HK-2 (cell line): ENCODE measurements around the gene APP.
A peak's percentile ranks its signal among the peaks of the same experiment; 100 is the strongest.
"Not testable (repeated sequence)": the region's sequence is repeated elsewhere in the genome, so short reads cannot be mapped to it uniquely, and the experiment has no call there.

Experiments
- DNase-seq: peaks from one replicate; pipeline ENCODE4 v3.0.0-alpha.2; 2018; ENCODE audit not compliant: unreplicated experiment

Gene APP

GRCh38 chr21:26164311-26164710 lies 6.3 kb downstream of the APP start:
- no peak for DNase-seq

- DNase-seq, result no peak
Observed at GRCh38 chr21:26162081-26162480, 8.5 kb downstream of the APP start.

GRCh38 chr21:26159869-26160268 lies 10.7 kb downstream of the APP start:
- no peak for DNase-seq

- no peak for DNase-seq
Observed at GRCh38 chr21:26157801-26158200, 12.8 kb downstream of the APP start.

GRCh38 chr21:26154753-26155152 lies 15.8 kb downstream of the APP start:
- DNase-seq, result no peak

GRCh38 chr21:26153758-26154157 lies 16.8 kb downstream of the APP start:
- no peak for DNase-seq

- DNase-seq, result no peak
Observed at GRCh38 chr21:26148840-26149354, 21.7 kb downstream of the APP start.

GRCh38 chr21:26148071-26148839 lies 22.3 kb downstream of the APP start:
- peak; percentile 42 for DNase-seq

- DNase-seq, result no peak
Observed at GRCh38 chr21:26147535-26147934, 23.0 kb downstream of the APP start.

- DNase-seq, result no peak
Observed at GRCh38 chr21:26146681-26147080, 23.9 kb downstream of the APP start.

- DNase-seq, result no peak
Observed at GRCh38 chr21:26144031-26144430, 26.5 kb downstream of the APP start.

- no peak for DNase-seq
Observed at GRCh38 chr21:26142363-26142762, 28.2 kb downstream of the APP start.

- DNase-seq, result no peak
Observed at GRCh38 chr21:26140926-26141325, 29.6 kb downstream of the APP start.

GRCh38 chr21:26140164-26140579 lies 30.4 kb downstream of the APP start:
- peak; percentile 58 for DNase-seq

GRCh38 chr21:26138615-26139257 lies 31.8 kb downstream of the APP start:
- DNase-seq, result no peak

- DNase-seq, result no peak
Observed at GRCh38 chr21:26137379-26138060, 33.0 kb downstream of the APP start.

GRCh38 chr21:26136671-26137070 lies 33.9 kb downstream of the APP start:
- no peak for DNase-seq

- no peak for DNase-seq
Observed at GRCh38 chr21:26135520-26135919, 35.0 kb downstream of the APP start.

- no peak for DNase-seq
Observed at GRCh38 chr21:26131554-26131953, 39.0 kb downstream of the APP start.

GRCh38 chr21:26131053-26131452 lies 39.5 kb downstream of the APP start:
- DNase-seq, result not testable (repeated sequence)

- DNase-seq, result no peak
Observed at GRCh38 chr21:26130249-26130881, 40.2 kb downstream of the APP start.

GRCh38 chr21:26127918-26128317 lies 42.7 kb downstream of the APP start:
- no peak for DNase-seq
